Endodermal cell (in vitro differentiated cells): Measurements from ENCODE around the gene CPT1A. TPM values are rescaled to one million over a fixed set of nuclear protein-coding genes. Genes with fewer than 3 reads are reported as not detected.

Source experiments
- DNase-seq: peaks from one replicate; pipeline ENCODE4 v3.0.0-alpha.2; 2017
- H3K27ac ChIP-seq: 2 replicates; pipeline ENCODE4 v1.5.1; 2013; ENCODE audit warnings: mild to moderate bottlenecking, low read depth, low read length, moderate library complexity
- H3K27me3 ChIP-seq: 2 replicates; pipeline ENCODE4 v1.6.1; 2013; ENCODE audit warnings: mild to moderate bottlenecking, low read length, moderate library complexity; ENCODE audit not compliant: insufficient read depth, control insufficient read depth, poor library complexity, severe bottlenecking
- H3K36me3 ChIP-seq: 2 replicates; pipeline ENCODE4 v1.7.0; 2013; ENCODE audit warnings: mild to moderate bottlenecking, low read length, moderate library complexity; ENCODE audit not compliant: control insufficient read depth, insufficient read depth
- H3K4me1 ChIP-seq: one replicate; pipeline ENCODE4 v1.7.0; 2013; ENCODE audit warnings: low read length; ENCODE audit not compliant: control insufficient read depth, insufficient read depth
- H3K4me3 ChIP-seq: 2 replicates; pipeline ENCODE4 v1.5.1; 2013; ENCODE audit warnings: mild to moderate bottlenecking, low read length, moderate library complexity
- H3K9ac ChIP-seq: 2 replicates; pipeline ENCODE4 v1.6.1; 2013; ENCODE audit warnings: mild to moderate bottlenecking, low read length, moderate library complexity; ENCODE audit not compliant: poor library complexity, severe bottlenecking; ENCODE audit errors: extremely low read depth
- H3K9me3 ChIP-seq: 2 replicates; pipeline ENCODE4 v1.6.1; 2013; ENCODE audit warnings: mild to moderate bottlenecking, low read length, moderate library complexity; ENCODE audit not compliant: control insufficient read depth
- H3K27ac Mint-ChIP-seq: 2 replicates; pipeline ENCODE4 v1.8.0; 2020; ENCODE audit warnings: mixed read lengths
- H3K27me3 Mint-ChIP-seq: 2 replicates; pipeline ENCODE4 v1.8.0; 2021; ENCODE audit warnings: mild to moderate bottlenecking, mixed read lengths; ENCODE audit not compliant: insufficient read depth
- H3K36me3 Mint-ChIP-seq: 2 replicates; pipeline ENCODE4 v1.8.0; 2020; ENCODE audit warnings: low read depth, mixed read lengths
- H3K4me1 Mint-ChIP-seq: 2 replicates; pipeline ENCODE4 v1.8.0; 2020; ENCODE audit warnings: mixed read lengths
- H3K4me3 Mint-ChIP-seq: 2 replicates; pipeline ENCODE4 v1.8.0; 2020; ENCODE audit warnings: mild to moderate bottlenecking, moderate library complexity, mixed read lengths
- H3K9me3 Mint-ChIP-seq: 2 replicates; pipeline ENCODE4 v1.8.0; 2020; ENCODE audit warnings: mild to moderate bottlenecking, mixed read lengths
- WGBS, 2 experiments: methylation state at CpG; one replicate each; pipeline versions ENCODE4 v1.1.5 to v1.1.7; 2013; ENCODE audit warnings: missing lambda C conversion rate in 2 of 2, mixed read lengths in 1 of 2; ENCODE audit not compliant: insufficient coverage in 1 of 2, insufficient read length in 1 of 2; 5-methylcytosine and 5-hydroxymethylcytosine counted together
- total RNA-seq, 2 donors: library from RNA; stranded (reverse); fragmentation: NEBNext Ultra II Directional in 1 of 2; extraction: Animal tissue kit (Norgen Biotek cat#: 25700) in 1 of 2; gene quantifications; 2 replicates in 1 of 2; 3 replicates in 1 of 2; pipeline ENCODE4 v1.2.1, GENCODE V29; 2021
- TF ChIP-seq, protein P1 (sequence below): fragments of 200-600 bp; sonication (generic); conservative IDR thresholded peaks from 2 replicates; pipeline ENCODE4 v1.5.0; 2021; ENCODE audit warnings: antibody characterized with exemption, mild to moderate bottlenecking

The CPT1A gene
- total RNA-seq, 2 donors from 2014 or later = 3.3 to 7.3 TPM

DNA sequence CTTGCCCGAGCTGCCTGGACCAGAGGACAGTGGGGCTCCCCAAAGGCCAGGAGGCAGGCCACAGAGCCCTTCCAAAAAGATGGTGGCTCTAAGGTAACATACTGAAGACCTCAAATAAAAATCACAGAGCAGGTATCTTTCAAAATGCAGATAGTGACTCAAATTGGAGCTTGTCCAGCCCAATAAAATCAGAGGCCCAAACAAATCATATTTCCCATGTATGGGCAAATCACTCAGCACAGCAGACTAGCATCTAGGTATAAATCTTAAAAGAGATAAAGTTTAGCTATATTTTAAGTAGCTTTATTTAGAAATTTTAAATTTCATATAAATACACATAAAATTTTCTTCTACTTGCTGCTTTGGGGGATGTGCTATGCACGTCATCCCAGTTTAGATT, 93.7 kb downstream of the CPT1A start:
- H3K4me3 Mint-ChIP-seq = no peak overlapping the region
- H3K9me3 Mint-ChIP-seq = no peaks in the 10 kb centered on the region
- H3K36me3 Mint-ChIP-seq = peaks cover 44% of the 10 kb centered on the region
- no peaks in the 10 kb centered on the region for H3K4me1 ChIP-seq
- H3K4me1 Mint-ChIP-seq = peaks cover 19% of the 10 kb centered on the region
- H3K27me3 ChIP-seq = no peaks in the 10 kb centered on the region
- H3K4me3 ChIP-seq = no peak overlapping the region
- TF ChIP-seq, protein P1, sequence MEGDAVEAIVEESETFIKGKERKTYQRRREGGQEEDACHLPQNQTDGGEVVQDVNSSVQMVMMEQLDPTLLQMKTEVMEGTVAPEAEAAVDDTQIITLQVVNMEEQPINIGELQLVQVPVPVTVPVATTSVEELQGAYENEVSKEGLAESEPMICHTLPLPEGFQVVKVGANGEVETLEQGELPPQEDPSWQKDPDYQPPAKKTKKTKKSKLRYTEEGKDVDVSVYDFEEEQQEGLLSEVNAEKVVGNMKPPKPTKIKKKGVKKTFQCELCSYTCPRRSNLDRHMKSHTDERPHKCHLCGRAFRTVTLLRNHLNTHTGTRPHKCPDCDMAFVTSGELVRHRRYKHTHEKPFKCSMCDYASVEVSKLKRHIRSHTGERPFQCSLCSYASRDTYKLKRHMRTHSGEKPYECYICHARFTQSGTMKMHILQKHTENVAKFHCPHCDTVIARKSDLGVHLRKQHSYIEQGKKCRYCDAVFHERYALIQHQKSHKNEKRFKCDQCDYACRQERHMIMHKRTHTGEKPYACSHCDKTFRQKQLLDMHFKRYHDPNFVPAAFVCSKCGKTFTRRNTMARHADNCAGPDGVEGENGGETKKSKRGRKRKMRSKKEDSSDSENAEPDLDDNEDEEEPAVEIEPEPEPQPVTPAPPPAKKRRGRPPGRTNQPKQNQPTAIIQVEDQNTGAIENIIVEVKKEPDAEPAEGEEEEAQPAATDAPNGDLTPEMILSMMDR = no peak
- WGBS, 2 experiments = 79% methylated on average over 2 of the region's 2 CpGs; no CpG with 5 or more reads in 1 of the 2 experiments
- no peaks in the 10 kb centered on the region for H3K9me3 ChIP-seq
- H3K36me3 ChIP-seq = peaks cover 7% of the 10 kb centered on the region
- no peak overlapping the region for H3K27ac Mint-ChIP-seq
- no peak for DNase-seq
- H3K27me3 Mint-ChIP-seq = no peaks in the 10 kb centered on the region
- H3K9ac ChIP-seq = no peak overlapping the region
- H3K27ac ChIP-seq = no peak overlapping the region

DNA sequence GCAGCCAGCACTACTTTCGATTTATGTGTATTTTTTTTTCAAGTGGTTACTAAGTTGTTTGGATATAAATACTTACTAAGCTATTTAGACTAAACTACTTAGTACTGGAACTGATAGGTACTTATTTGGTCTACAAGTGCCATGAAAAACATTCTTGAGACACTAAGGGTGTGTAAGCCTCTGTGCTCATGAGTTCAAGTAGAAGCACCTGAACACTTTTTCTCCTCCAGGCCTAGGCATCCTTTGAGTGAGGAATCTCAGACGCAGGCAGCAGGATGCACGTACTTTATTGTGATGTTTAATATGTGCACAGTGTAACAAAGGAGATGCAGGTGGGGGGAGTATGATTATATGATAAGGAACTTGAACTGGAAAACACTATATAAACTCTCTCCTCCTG, 98.2 kb downstream of the CPT1A start:
- Histone ChIP-seq H3K9me3 (no peaks in the 10 kb centered on the region), H3K27ac (no peak overlapping the region), H3K4me1 (no peaks in the 10 kb centered on the region), H3K9ac (no peak overlapping the region), H3K36me3 (peaks cover 7% of the 10 kb centered on the region), H3K27me3 (no peaks in the 10 kb centered on the region), H3K4me3 (no peak overlapping the region)
- H3K27ac Mint-ChIP-seq = no peak overlapping the region
- H3K9me3 Mint-ChIP-seq = no peaks in the 10 kb centered on the region
- no peaks in the 10 kb centered on the region for H3K27me3 Mint-ChIP-seq
- peaks cover 26% of the 10 kb centered on the region for H3K4me1 Mint-ChIP-seq
- DNase-seq = no peak
- TF ChIP-seq, protein P1 = no peak
- no peak overlapping the region for H3K4me3 Mint-ChIP-seq
- H3K36me3 Mint-ChIP-seq = peaks cover 58% of the 10 kb centered on the region
- WGBS, 2 experiments = 100% methylated on average over 2 to 3 of the region's 3 CpGs

DNA sequence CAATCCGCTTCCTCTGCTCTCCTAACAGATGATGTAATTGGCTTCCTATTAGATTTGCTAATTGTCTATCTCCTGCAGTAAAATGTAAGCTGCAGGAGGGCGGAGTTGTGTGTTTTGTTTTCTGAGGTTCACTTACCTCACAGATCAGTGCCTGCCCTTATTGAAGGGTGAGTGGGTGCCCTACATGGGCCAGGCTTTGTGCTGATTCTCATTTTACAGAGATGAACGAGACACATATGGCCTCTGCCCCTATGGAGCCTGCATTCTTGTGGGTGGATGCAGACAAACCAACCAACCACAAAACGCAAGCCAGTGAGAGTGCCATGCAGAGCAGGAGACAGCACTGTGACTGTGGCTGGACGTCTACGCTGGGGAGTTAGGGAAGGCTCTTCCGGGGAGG, 100.3 kb downstream of the CPT1A start:
- Histone ChIP-seq H3K4me1 (no peaks in the 10 kb centered on the region), H3K4me3 (no peak overlapping the region), H3K9ac (no peak overlapping the region), H3K27ac (no peak overlapping the region), H3K36me3 (peaks cover 7% of the 10 kb centered on the region), H3K27me3 (no peaks in the 10 kb centered on the region), H3K9me3 (no peaks in the 10 kb centered on the region)
- no peaks in the 10 kb centered on the region for H3K27me3 Mint-ChIP-seq
- TF ChIP-seq, protein P1 = no peak
- H3K4me3 Mint-ChIP-seq = no peak overlapping the region
- peaks cover 59% of the 10 kb centered on the region for H3K36me3 Mint-ChIP-seq
- peak overlapping the region; percentile 38 for H3K27ac Mint-ChIP-seq
- H3K9me3 Mint-ChIP-seq = no peaks in the 10 kb centered on the region
- DNase-seq = no peak
- H3K4me1 Mint-ChIP-seq = peaks cover 19% of the 10 kb centered on the region
- WGBS, 2 experiments = 83 to 93% methylated on average over 2 to 7 of the region's 7 CpGs
